ENCODE results near the gene GRAP. TPM values are rescaled to one million over a fixed set of nuclear protein-coding genes. Genes with fewer than 3 reads are reported as not detected.
"Not testable (repeated sequence)": the region's sequence is repeated elsewhere in the genome, so short reads cannot be mapped to it uniquely, and the experiment has no call there.

GRAP gene
- total RNA-seq, result 43.6 and 44.5 TPM in 2 replicates
- 32.1 and 40.7 TPM in 2 replicates for polyA plus RNA-seq
- 22.5 and 26.6 TPM in 2 replicates for polyA plus RNA-seq (2011; cell fraction: cytosol; rRNA removed)
- 27.1 and 37.5 TPM in 2 replicates for polyA plus RNA-seq (2011; cell fraction: nucleus; rRNA removed)
- 15.6 and 32.2 TPM in 2 replicates for polyA plus RNA-seq (2012)
- 15.8 and 17.1 TPM in 2 replicates for polyA minus RNA-seq
- not detected for polyA minus RNA-seq (2011; cell fraction: cytosol; rRNA and poly(A)+ RNA removed)
- 10.3 and 14.8 TPM in 2 replicates for polyA minus RNA-seq (2011; cell fraction: nucleus; rRNA and poly(A)+ RNA removed)
- percentile 50 among the genes with signal in this experiment for Bru-seq, nascent RNA
- percentile 82 among the genes with signal in this experiment for BruChase-seq, experiment 1, labeled RNA remaining after a 6-hour chase
- percentile 78 among the genes with signal in this experiment for BruChase-seq, experiment 2, labeled RNA remaining after a 2-hour chase
- long read RNA-seq, transcript GRAP-201 (5 exons, 2,651 nt), result major isoform, 7 of 25 reads
- long read RNA-seq, partial matches to known transcripts, result 1 of 25 reads
- long read RNA-seq, other reads (novel, unspliced or antisense), result 17 of 25 reads

- BruUV-seq (replicated peaks); H4K20me1 ChIP-seq (replicated peaks; ENCODE audit: control insufficient read depth, extremely low read depth, insufficient read depth, low read length); H3K9ac ChIP-seq (replicated peaks; ENCODE audit: extremely low read depth, insufficient read depth, low read length); CTCF ChIA-PET; H3K4me1 ChIP-seq (ENCODE audit: control insufficient read depth, extremely low read depth, insufficient read depth, low read length); intact Hi-C loops (cut with micrococcal nuclease); H3K4me2 ChIP-seq (ENCODE audit: insufficient read depth, low read length); H3K36me3 ChIP-seq (ENCODE audit: control insufficient read depth in 2 of 2, extremely low read depth in 1 of 2, insufficient read depth in 2 of 2, low read length in 2 of 2); H3K27me3 ChIP-seq (ENCODE audit: control insufficient read depth in 2 of 2, insufficient read depth in 2 of 2, low read length in 2 of 2); H3K9me3 ChIP-seq (replicated peaks; ENCODE audit: control insufficient read depth, insufficient read depth, low read length); POLR2A ChIA-PET; H3K27ac ChIP-seq (ENCODE audit: insufficient read depth, low read depth, low read length); DNase-seq (ENCODE audit: low read depth, low spot score); H3K4me3 ChIP-seq (replicated peaks in 1 of 3; ENCODE audit: insufficient read depth in 1 of 3, low read depth in 1 of 3, low read length in 3 of 3); H2AFZ ChIP-seq (ENCODE audit: low read depth, low read length); H3K79me2 ChIP-seq (ENCODE audit: control insufficient read depth, insufficient read depth, low read length); H3K9me1 ChIP-seq (replicated peaks; ENCODE audit: control insufficient read depth, extremely low read depth, insufficient read depth, low read length); dilution Hi-C loops (cut with MboI; ENCODE audit: extremely low pct_ligation_motif_present, low sequenced_read_pairs): not testable (repeated sequence)
- FAIRE-seq, result peak; percentile 98
Observed at GRCh38 chr17:19046782-19047375, at the start of gene GRAP. TSS of gene GRAP (minus strand) at chr17:19046957. CDS start at chr17:19046926, 31 bp downstream.

GRCh38 chr17:19093684-19094438 is 47.1 kb upstream of the GRAP start:
- H3K9ac ChIP-seq (replicated peaks; ENCODE audit: extremely low read depth, insufficient read depth, low read length); FAIRE-seq; CTCF ChIA-PET; H3K27ac ChIP-seq (ENCODE audit: insufficient read depth, low read depth, low read length); H3K36me3 ChIP-seq (ENCODE audit: control insufficient read depth in 2 of 2, extremely low read depth in 1 of 2, insufficient read depth in 2 of 2, low read length in 2 of 2); POLR2A ChIA-PET; H3K4me3 ChIP-seq (replicated peaks in 1 of 3; ENCODE audit: insufficient read depth in 1 of 3, low read depth in 1 of 3, low read length in 3 of 3); intact Hi-C loops (cut with micrococcal nuclease); H3K27me3 ChIP-seq (ENCODE audit: control insufficient read depth in 2 of 2, insufficient read depth in 2 of 2, low read length in 2 of 2); H2AFZ ChIP-seq (ENCODE audit: low read depth, low read length); BruUV-seq (replicated peaks); H3K4me1 ChIP-seq (ENCODE audit: control insufficient read depth, extremely low read depth, insufficient read depth, low read length); dilution Hi-C loops (cut with MboI; ENCODE audit: extremely low pct_ligation_motif_present, low sequenced_read_pairs); H3K9me1 ChIP-seq (replicated peaks; ENCODE audit: control insufficient read depth, extremely low read depth, insufficient read depth, low read length); H3K79me2 ChIP-seq (ENCODE audit: control insufficient read depth, insufficient read depth, low read length); H4K20me1 ChIP-seq (replicated peaks; ENCODE audit: control insufficient read depth, extremely low read depth, insufficient read depth, low read length); H3K4me2 ChIP-seq (ENCODE audit: insufficient read depth, low read length); DNase-seq (ENCODE audit: low read depth, low spot score); H3K9me3 ChIP-seq (replicated peaks; ENCODE audit: control insufficient read depth, insufficient read depth, low read length): not testable (repeated sequence)

GRCh38 chr17:19092737-19093683 is 46.3 kb upstream of the GRAP start:
- not testable (repeated sequence) for BruUV-seq (replicated peaks); H3K36me3 ChIP-seq (ENCODE audit: control insufficient read depth in 2 of 2, extremely low read depth in 1 of 2, insufficient read depth in 2 of 2, low read length in 2 of 2); H3K27ac ChIP-seq (ENCODE audit: insufficient read depth, low read depth, low read length)

More at GRCh38 chr17:19092737-19093683, 46.3 kb upstream of the GRAP start:
- H3K9me1 ChIP-seq (replicated peaks; ENCODE audit: control insufficient read depth, extremely low read depth, insufficient read depth, low read length); POLR2A ChIA-PET; H3K4me1 ChIP-seq (ENCODE audit: control insufficient read depth, extremely low read depth, insufficient read depth, low read length); FAIRE-seq; H3K27me3 ChIP-seq (ENCODE audit: control insufficient read depth in 2 of 2, insufficient read depth in 2 of 2, low read length in 2 of 2); dilution Hi-C loops (cut with MboI; ENCODE audit: extremely low pct_ligation_motif_present, low sequenced_read_pairs); H3K79me2 ChIP-seq (ENCODE audit: control insufficient read depth, insufficient read depth, low read length); H3K4me3 ChIP-seq (replicated peaks in 1 of 3; ENCODE audit: insufficient read depth in 1 of 3, low read depth in 1 of 3, low read length in 3 of 3); CTCF ChIA-PET; H3K4me2 ChIP-seq (ENCODE audit: insufficient read depth, low read length); H3K9me3 ChIP-seq (replicated peaks; ENCODE audit: control insufficient read depth, insufficient read depth, low read length); H2AFZ ChIP-seq (ENCODE audit: low read depth, low read length); H4K20me1 ChIP-seq (replicated peaks; ENCODE audit: control insufficient read depth, extremely low read depth, insufficient read depth, low read length); H3K9ac ChIP-seq (replicated peaks; ENCODE audit: extremely low read depth, insufficient read depth, low read length); intact Hi-C loops (cut with micrococcal nuclease): not testable (repeated sequence)
- DNase-seq (ENCODE audit: low read depth, low spot score), result peak; percentile 0
